GM19328 (cell line): ENCODE data around the gene S100PBP.

Experiments
- ATAC-seq: cut with Tn5 transposase; IDR thresholded peaks from one replicate; pipeline ENCODE4 v1.9.1; 2021; ENCODE audit warnings: mild to moderate bottlenecking, moderate library complexity; ENCODE audit not compliant: unreplicated experiment

S100PBP gene

GRCh38 chr1:32886004-32886827 is 68.8 kb downstream of the S100PBP start, which contains the start of gene HPCA:
TSS of gene HPCA (plus strand) at chr1:32886491. CDS start at chr1:32888899, 2,408 bp downstream.
- ATAC-seq = no peak

GRCh38 chr1:32886828-32887414 is 69.5 kb downstream of the S100PBP start:
- ATAC-seq = no peak

GRCh38 chr1:32887623-32888022 is 70.2 kb downstream of the S100PBP start:
- no peak for ATAC-seq

GRCh38 chr1:32888134-32888533 is 70.7 kb downstream of the S100PBP start:
- ATAC-seq = no peak

GRCh38 chr1:32888677-32889420 is 71.4 kb downstream of the S100PBP start:
- no peak for ATAC-seq

GRCh38 chr1:32889731-32890278 is 72.4 kb downstream of the S100PBP start:
- ATAC-seq = no peak

GRCh38 chr1:32890516-32891240 is 73.2 kb downstream of the S100PBP start:
- no peak for ATAC-seq

GRCh38 chr1:32891241-32891570 is 73.8 kb downstream of the S100PBP start:
- ATAC-seq = no peak

GRCh38 chr1:32891630-32892029 is 74.2 kb downstream of the S100PBP start:
- ATAC-seq = no peak

- ATAC-seq = no peak
Measured at GRCh38 chr1:32892368-32893197, 75.1 kb downstream of the S100PBP start.

- ATAC-seq = no peak
Measured at GRCh38 chr1:32893198-32894018, 76.0 kb downstream of the S100PBP start.

- no peak for ATAC-seq
Measured at GRCh38 chr1:32894019-32894600, 76.7 kb downstream of the S100PBP start.

GRCh38 chr1:32894681-32895080 is 77.2 kb downstream of the S100PBP start:
- no peak for ATAC-seq

- ATAC-seq = no peak
Measured at GRCh38 chr1:32895325-32896215, 78.1 kb downstream of the S100PBP start.

GRCh38 chr1:32896451-32896850 is 79.0 kb downstream of the S100PBP start:
- ATAC-seq = no peak

- no peak for ATAC-seq
Measured at GRCh38 chr1:32897082-32898049, 79.9 kb downstream of the S100PBP start.

GRCh38 chr1:32898056-32898455 is 80.6 kb downstream of the S100PBP start:
- ATAC-seq = no peak
